Activated CD8-positive, alpha-beta memory T cell treated with anti-CD3 and anti-CD28 coated beads for 1 hour (primary cell): ENCODE measurements around the gene COX6B2.
"Not testable (repeated sequence)": the region's sequence is repeated elsewhere in the genome, so short reads cannot be mapped to it uniquely, and the experiment has no call there.

Experiments used
- DNase-seq, 2 donors: peaks; one replicate each; pipeline ENCODE4 v3.0.0-alpha.2; 2020; ENCODE audit warnings: low read depth in 1 of 2; ENCODE audit errors: extremely low read depth in 1 of 2

Gene COX6B2, protein sequence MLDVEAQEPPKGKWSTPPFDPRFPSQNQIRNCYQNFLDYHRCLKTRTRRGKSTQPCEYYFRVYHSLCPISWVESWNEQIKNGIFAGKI

DNA sequence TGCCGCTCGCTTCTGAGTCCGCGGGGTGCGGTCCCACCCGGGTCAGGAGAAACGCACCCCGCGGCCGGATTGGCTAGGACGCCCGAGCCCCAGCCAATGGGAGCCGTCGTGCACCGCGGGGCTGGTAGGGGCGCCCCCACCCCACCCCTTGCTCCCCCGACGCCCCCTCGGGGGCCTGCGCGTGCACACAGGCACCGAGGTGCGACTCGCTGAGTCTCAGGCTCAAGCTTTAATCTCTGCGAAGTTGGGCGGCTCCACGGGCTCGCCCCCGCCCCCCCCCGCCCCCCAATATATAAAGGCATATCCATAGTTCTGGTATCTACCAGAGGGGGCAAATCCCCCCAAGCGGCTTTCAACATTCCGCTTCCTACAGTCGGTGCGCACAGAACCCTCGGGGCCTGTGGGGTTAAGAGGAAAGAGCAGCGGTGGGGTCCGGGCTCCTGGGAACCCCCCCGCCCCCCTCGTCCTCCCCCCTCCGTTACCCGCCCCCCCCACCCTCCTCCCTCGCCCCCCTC is at the start of gene COX6B2:
Gene COX6B2 (minus strand): TSS at position 22 of the 515 bp plus-strand sequence. CDS start 198 bp downstream, outside the sequence.
- DNase-seq = no peak

DNA sequence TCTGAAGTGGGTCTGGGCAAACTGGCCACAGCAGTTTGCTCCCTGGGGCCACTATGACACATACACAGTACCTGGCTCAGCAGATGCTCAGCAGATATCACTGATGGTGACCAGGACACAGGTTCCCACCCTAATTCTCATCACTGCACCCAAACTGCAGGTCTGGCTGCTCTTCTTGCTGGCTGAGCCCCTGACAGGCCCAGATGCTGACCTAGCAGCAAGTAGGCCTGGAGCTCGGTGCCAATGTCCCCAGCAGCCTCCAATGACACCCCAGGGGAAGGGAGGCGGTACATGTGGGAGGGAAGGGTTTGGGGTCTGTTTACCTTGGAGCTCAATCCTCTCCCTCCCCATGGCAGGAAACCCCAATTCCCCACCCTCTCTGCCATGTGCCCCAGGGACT is 48.0 kb upstream of the COX6B2 start:
- no peak for DNase-seq

DNA sequence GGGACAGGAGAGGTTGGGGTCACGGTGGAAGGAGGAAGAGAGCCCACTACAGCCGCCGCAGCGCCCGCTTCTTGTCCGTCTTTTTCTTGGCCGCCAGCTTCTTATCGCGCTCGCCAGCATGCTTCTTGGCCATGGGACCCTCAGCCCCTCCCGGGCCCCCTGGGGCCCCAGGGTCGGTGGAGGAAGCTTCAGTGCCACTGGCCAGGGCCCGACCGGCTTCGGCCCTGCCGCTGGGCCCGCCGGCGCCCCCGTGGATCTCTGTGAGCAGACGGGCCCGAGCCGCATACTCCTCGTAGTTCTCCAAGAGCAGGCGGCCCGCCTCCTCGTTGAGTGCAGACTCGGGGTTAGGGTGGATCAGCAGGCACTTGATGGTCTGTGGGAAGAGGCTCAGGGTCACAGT is 46.9 kb upstream of the COX6B2 start:
- DNase-seq = not testable (repeated sequence)

DNA sequence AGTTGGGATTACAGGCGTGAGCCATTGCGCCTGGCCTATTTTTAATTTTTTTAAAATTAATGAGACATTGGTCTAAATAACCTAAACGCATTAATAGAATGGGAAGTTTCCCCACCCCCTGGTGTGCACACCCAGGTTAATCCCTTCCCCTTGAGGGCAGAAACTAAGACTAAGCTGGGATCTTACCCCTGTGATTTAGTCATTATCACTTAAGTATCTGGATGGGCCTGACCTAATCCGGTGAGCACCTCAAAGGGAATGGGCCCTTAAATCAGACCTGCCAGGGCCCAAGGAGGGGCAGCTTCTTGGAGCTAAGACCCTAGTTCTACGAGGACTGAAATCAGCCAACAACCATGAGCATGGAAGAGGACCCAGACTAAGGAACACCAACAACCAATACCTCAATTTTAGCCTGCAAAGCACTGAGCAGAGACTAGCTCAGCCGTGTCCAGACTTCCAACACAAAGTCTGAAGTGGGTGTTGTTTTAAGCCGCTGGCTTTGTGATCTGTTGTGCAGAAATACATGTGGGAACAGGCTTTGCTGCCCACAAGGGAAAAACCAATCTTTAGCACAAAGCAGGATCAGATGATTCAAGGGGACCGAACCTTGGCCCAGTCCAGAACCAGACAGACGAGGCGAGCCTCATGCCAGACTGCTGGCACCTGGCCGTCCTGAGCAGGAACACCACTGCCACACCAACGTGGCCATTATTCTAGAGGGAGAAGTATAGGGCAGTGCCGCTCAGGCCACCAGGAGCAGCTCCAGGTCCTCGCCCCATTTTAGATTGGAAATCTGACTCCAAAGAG is 46.0 kb upstream of the COX6B2 start:
- DNase-seq = no peak

DNA sequence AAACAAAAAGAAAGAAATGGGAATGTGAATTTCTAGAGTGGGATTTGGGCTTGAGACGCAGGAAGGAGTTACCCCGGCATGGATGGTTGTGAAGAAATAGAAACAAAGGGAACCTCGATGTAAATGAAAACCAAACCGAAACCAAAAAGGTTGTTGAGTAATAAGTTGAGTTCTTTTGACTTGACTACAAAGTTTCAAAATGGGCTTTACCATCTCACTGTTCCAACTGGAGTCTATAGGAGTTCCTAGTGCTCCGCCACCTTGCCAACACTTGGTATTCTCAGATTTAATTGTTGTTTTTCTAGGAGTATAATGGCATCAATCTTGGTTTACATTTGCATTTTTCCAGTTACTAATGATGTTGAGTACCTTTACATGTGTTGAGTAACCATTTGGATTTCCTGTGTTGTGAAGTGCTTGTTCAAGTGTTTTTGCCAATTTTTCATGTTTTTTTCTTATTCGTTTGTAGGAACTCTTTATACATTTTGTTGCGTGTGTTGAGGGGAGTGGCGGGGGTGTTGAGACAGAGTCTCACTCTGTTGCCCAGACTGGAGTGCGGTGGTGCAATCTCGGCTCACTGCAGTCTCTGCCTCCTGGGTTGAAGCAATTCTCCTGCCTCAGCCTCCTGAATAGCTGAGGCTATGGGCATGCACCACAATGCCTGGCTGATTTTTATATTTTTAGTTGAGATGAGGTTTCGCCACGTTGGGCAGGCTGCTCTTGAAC is 43.8 kb upstream of the COX6B2 start:
- DNase-seq = no peak

DNA sequence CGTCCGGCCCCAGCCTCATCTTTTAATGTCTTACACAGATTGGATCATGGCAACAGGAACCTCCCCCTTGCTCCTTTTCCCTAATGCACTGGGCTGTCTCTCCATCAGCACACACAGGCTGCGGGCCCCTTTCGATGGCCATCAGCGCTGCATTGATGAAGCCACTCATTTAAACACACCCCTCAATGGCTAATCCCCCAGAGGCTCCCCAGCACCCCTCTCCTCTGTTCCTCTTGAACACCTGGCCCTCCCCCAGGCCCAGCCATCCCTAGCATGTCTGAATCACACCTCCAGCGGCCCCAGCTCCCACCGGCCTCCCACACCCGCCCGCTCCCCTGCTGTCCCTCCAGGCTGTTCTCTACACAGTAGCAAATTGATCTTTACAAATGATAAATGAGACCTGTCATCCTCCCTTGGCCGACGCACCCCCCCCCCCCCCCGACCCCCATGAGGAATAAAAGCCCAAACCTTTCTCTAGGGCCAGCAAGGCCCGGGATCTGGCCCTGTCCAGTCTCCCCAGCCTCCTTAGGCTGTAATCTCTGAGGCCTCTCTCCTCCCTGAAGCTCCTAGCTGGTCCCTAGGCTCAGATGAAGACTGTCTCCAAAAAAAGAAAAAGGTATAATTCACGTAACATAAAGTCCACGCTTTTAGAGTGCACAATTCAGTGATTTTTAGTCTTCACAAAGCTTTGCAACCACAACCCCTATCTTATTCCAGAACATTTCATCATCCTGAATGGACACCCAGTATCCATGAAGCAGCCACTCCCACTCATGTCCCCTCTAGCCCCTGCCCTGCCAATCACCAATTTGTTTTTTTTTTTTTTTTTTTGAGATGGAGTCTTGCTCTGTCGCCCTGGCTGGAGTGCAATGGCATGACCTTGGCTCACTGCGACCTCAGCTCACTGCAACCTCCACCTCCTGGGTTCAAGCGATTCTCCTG is 38.6 kb upstream of the COX6B2 start:
- DNase-seq = no peak

DNA sequence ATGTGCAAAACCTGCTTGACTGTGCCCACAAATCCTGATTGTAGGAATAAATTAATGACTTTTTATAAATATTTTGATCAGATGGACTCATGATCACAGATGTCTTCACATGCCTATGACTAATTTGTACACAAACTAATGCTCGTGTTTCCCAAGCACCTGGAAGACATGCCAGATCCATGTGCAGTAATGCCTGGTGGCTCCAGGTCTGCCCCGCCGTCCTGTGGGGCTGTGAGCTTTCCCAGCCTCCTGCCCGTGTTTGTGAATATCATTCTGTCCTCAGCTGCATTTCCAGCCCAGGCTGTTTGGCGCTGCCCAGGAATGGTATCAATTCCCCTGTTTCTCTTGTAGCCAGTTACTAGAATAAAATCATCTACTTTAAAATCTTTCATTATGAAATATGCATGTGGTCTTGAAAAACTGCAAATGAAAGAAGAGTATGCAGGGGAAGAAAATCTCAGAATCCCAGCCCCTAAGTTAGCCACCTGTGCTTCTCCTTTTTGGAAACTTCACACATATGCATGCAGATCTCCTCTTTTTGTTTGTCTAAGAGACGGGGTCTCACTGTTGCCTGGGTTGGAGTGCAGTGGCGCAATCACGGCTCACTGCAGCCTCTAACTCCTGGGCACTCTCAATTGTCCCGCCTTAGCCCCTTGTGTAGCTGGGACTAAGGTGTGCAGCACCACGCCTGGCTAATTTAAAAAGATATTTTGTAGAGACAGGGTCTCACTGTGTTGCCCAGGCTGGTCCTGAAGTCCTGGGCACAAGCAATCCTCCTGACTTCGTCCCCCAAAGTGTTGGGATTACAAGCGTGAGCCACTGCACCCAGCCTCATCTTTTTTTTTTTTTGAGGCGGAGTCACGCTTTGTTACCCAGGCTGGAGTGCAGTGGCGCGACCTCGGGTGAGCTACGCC is 37.4 kb upstream of the COX6B2 start:
- no peak for DNase-seq

DNA sequence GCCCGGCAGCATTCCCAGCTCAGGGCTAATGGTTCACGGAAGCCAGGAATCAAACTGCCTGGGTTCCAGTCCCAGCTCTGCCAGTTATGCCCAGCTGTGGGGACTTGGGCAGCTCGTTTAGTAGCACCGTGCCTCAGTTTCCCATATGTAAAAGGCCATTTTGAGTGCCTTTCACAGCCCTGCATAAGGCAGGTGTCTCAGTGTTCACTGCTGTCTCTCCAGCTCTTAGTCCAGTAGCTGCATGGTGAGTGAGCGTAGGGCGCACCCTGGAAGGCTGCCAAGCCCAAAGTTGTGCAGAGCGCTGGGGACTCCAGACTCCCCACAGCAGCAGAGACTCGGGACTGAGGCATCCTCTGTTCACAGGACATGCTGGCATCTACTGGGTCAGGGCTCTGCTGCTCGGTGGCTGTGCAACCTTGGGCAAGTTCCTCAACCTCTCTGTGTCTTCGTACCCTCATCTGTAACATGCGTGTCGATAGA is 36.7 kb upstream of the COX6B2 start:
- no peak for DNase-seq

DNA sequence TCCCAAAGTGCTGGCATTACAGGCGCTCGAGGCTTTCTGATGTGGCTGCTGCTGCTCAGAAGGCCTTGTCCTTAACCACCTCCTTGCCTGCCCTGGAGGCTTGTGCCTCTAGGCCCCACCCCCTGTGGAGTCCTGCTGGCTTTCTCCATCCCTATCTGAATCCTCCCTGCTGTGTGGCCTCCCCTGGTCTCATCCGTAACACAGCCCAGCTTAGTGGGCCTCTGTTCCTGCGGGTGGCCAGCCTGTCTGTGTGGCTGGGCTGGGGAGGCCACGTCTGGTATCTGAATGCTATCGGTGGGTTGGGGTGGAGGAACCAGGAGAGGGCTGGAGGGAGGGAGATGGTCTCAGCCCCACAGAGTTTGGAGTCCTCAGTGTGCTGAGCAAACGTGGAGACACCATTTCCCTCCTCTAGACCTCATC is 36.0 kb upstream of the COX6B2 start:
- DNase-seq = no peak

DNA sequence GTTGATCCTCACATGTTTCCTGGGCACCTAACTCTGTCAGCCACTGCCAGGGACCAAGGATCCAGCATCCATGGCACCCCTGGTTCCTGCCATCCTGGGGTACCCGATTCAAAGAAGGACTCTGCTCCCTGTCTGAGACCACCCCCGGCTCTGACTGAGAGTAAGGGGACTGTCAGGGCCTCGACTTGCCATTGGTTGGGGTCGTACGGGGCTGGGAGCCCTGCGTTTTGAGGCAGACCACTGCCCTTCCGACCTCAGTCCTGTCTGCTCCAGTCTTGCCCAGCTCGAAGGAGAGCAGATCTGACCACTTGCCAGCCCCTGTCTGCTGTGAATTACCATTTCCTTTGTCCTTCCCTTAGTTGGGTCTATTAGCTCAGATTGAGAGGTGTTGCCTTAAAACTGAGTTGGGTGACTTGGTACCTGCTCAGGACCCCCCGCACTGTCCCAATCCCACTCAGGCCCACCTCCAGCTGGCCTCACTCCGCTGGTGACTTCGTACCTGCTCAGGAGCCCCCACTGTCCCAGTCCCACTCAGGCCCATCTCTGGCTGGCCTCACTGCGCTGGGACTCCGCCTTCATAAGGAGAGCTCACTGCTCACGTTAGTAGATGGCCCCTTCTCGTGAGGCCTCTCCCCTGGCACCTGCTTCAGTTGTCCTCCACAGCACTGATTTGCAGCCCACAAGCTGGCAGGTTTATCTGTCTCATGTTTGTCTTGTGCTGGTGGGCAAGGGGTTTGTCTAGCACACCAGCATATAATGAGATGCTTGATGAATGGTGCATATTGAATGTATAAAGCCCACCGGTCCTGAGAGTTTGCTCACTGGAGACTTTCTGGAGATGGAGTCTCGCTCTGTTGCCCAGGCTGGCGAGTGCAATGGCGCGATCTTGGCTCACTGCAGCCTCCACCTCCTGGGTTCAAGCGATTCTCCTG is 35.1 kb upstream of the COX6B2 start:
- DNase-seq = no peak

DNA sequence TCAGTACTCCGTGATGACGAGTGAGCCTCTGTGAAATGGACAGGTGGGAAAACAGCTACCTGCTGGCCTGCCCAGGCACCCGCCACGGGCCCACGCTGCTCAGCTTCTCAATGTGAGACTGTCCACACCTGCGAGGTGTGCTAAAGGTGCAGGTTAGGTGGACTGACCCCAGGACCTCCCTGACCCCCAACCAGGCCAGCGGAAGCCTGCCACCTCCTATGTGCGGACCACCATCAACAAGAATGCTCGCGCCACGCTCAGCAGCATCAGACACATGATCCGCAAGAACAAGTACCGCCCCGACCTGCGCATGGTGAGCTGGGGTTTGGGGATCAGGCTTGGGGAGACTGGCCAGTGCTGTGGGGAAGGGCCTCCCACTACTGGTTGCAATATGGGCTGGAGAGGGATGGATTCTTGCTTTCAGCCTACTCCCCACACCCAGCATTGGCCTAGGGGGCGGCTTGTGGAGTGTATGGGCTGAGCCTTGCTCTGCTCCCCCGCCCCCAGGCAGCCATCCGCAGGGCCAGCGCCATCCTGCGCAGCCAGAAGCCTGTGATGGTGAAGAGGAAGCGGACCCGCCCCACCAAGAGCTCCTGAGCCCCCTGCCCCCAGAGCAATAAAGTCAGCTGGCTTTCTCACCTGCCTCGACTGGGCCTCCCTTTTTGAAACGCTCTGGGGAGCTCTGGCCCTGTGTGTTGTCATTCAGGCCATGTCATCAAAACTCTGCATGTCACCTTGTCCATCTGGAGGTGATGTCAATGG is 33.4 kb upstream of the COX6B2 start:
- no peak for DNase-seq

DNA sequence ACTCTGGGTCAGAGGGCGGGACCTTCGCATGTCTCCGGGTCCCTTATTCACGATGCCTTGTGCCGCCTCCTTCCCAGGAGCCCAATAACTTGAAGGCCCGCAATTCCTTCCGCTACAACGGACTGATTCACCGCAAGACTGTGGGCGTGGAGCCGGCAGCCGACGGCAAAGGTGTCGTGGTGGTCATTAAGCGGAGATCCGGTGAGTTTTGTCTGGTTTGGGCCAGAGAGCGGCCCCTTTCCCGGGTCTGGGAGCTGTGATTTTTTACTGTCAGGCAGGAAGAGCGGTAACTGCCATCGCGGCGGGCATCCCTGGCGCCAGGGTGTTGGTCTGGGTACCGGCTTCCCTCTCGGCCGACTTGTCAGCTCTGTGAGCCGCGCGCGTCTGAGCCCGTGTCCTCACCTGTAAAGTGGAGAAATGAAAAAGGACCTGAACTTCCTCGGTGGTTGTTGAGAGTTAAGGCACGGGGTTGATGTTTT is 32.0 kb upstream of the COX6B2 start:
- DNase-seq = no peak

DNA sequence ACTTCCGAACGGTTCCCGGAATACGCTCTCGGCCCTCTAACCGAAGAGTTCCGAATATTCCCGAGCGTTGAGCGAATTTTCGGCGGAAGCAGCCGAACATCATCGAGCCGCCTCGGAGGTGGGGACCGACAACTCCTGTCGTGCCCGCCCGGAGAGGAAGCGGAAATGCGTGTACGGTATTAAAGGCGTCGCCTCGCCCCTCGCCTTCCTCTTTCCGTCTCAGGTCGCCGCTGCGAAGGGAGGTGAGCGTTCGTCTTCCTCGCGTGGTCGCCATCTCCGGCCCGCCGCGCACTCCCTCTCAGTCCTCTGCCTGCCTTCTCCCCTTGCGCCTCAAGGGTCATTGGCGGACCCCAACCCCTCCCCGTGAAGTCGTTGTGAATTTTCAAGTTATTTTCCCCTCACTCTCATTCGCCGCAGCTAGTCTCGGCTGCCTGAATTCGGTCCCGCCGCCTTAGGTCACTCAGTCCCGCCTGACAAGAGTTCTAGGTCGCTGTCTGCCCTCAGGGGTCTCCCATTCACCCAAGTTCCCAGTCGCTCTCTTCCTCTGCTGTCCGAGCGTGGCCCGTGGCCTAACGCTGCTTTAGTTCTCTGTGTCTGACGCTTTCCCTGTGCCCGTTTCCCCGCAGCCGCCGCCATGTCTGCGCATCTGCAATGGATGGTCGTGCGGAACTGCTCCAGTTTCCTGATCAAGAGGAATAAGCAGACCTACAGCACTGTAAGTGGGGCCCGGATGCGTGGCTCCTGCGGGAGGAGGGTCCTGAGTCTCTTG is 31.4 kb upstream of the COX6B2 start, which contains the start of gene RPL28:
Gene RPL28 (plus strand): TSS at position 209 of the 769 bp plus-strand sequence. CDS start 426 bp downstream, at position 635.
- DNase-seq = peak; percentile 95 to 97

DNA sequence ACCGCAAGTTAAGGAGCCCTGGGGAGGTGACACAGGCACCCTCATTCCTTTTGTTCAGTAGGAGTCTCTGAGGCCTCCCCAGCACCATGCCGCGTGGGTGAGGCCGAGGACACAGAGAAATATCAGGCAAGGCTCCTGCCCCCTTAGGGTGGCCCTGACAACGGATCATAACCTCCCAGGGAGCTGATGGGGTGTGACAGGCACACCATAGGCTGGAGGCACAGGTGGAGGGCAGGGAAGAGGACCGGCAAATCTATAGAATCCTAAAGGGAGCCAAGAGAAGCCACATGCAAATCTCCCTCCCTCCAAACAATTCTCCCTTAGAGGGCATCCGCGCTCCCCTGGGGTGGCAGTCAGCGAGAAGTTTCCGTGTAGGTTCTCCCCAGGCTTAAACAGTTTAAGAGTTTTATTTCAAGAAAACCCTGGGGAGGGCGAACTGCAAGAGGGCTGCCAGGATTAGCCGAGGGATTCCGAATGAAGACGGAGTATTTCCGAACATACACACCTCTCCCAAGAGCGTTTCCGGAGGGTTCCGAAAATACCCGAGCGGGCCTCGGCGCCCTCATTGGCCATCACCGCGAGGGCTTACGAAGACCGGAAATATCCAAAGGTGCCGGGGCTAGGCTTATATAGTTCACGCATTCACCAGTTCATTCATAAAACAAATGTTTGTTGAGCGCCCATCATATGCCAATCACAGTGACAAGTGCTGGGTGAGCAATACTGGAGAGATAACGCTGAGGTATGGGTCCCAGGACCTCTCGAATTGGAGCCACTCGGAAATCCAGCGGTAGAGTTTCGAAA is 30.6 kb upstream of the COX6B2 start:
- peak; percentile 84 to 87 for DNase-seq

DNA sequence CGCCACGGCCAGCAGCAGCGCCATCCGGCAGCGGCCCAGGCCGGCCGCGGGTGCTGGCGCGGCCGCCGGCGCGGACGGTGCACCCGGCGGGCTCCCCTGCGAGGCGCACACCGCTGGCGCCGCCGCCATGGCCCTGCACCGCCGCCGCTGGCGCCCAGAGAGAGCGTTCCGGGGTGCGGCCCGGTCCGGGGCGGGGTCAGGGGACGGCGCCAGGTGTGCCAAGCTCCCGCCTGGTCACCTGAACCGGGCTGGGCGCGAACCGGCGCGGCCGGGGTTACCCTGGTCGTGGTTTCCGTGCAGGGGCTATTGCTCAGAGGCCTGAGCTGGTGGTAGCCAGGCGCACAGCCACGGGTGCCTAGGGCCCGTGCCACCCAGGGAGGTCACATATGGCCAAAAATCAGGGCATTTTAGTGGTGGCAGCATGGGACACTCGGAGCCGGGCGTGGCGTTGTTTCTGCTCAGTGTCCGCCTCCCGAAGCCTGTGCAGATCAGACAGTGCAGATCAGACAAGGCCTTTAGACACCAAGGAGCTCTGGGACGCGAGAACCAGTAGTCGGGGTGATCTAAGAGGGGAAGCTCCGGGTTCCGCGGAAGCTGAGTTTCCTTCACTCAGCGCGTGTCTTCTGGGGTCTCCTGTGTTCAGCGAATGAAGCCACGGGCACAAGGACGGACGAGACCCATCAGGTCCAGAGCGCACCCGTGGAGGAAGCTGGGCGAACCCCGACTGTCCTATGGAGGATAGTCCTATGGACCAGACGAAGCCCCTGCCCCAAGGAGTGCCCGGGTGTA is 29.8 kb upstream of the COX6B2 start, which contains the start of gene TMEM238:
Gene TMEM238 (minus strand): TSS at position 162 of the 789 bp plus-strand sequence. CDS start 33 bp downstream, at position 129.
- no peak for DNase-seq
